GM13976 (cell line): ENCODE measurements around the gene CCSER2.

ENCODE experiments used
- DNase-seq: peaks from one replicate; pipeline ENCODE4 v3.0.0; 2012; ENCODE audit warnings: low spot score
- in situ Hi-C: fragments of 300-500 bp; cut with MboI; formaldehyde crosslinking; loops from one replicate; pipeline ENCODE4 v1.12.0; 2022; ENCODE audit warnings: low sequenced_read_pairs, mixed read lengths, inconsistent platforms; ENCODE audit not compliant: unreplicated experiment
- TF ChIP-seq, protein P1 (sequence below): IDR thresholded peaks from 2 replicates; pipeline ENCODE4 v1.5.1; 2012; ENCODE audit warnings: borderline replicate concordance, mild to moderate bottlenecking; ENCODE audit not compliant: insufficient read depth; ENCODE audit errors: extremely low read depth, missing control alignments, control extremely low read depth

CCSER2 gene

DNA sequence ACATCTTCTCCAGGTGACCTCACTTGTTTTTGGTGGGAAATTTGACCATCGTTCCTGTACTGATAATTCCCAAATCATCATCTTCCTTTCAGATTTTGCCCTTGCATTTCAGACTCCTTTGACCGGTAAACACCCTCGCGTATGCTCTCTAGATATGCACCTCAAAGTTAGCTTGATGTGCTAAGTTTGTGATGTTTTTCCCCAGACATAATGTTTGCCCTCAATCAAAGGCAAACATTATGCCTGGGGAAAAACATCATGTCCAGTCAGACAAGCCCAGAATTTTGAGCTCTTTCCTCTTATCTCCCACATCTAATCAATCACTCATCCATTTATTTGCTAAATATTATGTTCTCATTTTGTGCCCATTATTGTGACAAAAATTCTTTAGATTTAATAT is 26.2 kb downstream of the CCSER2 start:
- TF ChIP-seq, protein P1, sequence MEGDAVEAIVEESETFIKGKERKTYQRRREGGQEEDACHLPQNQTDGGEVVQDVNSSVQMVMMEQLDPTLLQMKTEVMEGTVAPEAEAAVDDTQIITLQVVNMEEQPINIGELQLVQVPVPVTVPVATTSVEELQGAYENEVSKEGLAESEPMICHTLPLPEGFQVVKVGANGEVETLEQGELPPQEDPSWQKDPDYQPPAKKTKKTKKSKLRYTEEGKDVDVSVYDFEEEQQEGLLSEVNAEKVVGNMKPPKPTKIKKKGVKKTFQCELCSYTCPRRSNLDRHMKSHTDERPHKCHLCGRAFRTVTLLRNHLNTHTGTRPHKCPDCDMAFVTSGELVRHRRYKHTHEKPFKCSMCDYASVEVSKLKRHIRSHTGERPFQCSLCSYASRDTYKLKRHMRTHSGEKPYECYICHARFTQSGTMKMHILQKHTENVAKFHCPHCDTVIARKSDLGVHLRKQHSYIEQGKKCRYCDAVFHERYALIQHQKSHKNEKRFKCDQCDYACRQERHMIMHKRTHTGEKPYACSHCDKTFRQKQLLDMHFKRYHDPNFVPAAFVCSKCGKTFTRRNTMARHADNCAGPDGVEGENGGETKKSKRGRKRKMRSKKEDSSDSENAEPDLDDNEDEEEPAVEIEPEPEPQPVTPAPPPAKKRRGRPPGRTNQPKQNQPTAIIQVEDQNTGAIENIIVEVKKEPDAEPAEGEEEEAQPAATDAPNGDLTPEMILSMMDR: no peak
- DNase-seq: no peak
- in situ Hi-C loops: loop anchor here (10.0 kb wide), 1 partner anchor 90 kb away; no protein-coding TSS in a partner anchor

GRCh38 chr10:84355106-84355505 is 26.7 kb downstream of the CCSER2 start:
- no peak for DNase-seq
- TF ChIP-seq, protein P1: no peak
- in situ Hi-C loops: loop anchor here (10.0 kb wide), 1 partner anchor 90 kb away; no protein-coding TSS in a partner anchor

- in situ Hi-C loops: loop anchor here (10.0 kb wide), 1 partner anchor 92 kb away; no protein-coding TSS in a partner anchor
- DNase-seq: no peak
- TF ChIP-seq, protein P1: no peak
These were observed 28.5 kb downstream of the CCSER2 start for GRCh38 chr10:84356928-84357327.

GRCh38 chr10:84358743-84359142 is 30.4 kb downstream of the CCSER2 start:
- DNase-seq: no peak
- TF ChIP-seq, protein P1: no peak
- in situ Hi-C loops: loop anchor here (10.0 kb wide), 1 partner anchor 94 kb away; no protein-coding TSS in a partner anchor

DNA sequence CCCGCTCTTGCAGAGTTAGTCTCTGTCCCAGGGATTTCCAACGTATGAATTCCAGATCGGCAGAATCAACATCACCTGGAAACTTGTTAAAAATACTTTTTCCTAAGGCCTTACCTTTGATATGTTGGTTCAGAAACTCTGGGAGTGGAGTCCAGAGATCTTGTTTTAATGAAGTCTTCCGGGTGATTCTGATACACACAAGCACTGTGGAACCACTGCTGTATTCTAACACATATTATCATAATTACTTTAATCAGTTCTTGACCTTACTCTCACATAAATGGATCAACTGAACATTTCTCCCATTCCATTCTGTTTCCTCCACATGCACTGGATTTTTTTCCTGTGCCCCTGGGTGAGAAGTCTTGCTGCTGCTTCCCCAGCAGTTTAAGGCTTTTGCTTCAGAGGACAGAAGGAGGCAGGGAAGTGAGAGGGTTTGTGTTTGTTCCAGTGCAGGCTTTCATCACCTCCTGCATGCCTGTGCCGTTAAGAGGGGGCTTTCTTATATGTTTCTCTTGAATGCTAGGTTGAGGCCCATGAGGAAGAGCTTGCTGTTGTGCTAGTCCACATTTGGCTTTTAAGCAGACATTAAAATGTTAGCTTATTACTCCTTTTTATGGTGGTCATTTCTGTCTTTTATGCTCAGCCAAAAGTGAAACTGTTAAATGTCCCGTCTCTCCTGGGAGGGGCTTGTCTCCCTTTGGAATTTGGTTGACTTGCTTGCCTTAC is 32.4 kb downstream of the CCSER2 start:
- in situ Hi-C loops: no loop called here
- DNase-seq: no peak
- TF ChIP-seq, protein P1: no peak

GRCh38 chr10:84365335-84365881 is 37.0 kb downstream of the CCSER2 start:
- in situ Hi-C loops: no loop called here
- TF ChIP-seq, protein P1: no peak
- no peak for DNase-seq
